ENCODE measurements around the gene FHIT.

Gene FHIT

DNA sequence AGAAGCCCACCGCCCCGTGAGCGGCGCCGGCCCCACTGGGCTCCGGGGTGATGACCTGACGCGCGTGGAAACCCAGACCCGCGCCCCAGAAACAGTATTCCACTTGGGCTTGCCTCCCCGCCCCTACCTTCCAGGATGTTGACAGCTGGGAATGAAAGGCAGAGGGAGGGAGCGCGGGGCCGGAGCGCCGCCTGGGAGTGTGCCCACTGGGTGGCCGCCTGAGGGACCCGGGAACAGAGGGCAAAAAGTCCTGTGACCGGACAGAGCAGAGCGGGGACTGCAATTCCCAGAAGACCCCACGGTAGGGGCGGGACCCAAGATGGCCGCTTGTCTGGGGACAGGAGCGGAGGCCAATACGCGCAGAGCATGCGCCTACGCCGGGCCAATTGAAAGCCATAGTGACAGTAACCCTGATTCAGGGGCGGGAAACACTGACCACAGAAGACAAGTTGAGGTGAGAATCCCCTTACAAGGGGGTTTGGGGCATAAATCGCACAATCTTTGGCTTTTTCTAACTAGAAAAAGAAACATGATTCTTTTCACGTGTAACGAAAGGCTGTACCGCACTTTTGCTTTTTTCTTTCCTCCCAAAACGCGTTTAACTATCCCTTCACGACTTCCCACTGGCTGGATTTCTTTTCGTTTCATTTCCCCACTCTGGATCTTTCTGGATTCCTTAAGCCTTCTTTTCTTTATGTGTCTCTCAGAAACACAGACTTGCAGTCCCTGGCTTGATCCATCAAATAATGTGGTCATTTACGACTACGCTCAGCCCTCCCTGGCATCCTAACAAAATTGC lies at the start of gene FHIT:
FHIT (minus strand) TSS at position 279 of the 799 bp plus-strand sequence.
- no peak for TF ChIP-seq CTCF (conservative IDR thresholded peaks at IDR 0.05; ENCODE audit: low read depth, low read length)
- H3K4me3 ChIP-seq (ENCODE audit: low read depth, low read length), result peak within 1 kb of the TSS; percentile 64
- peak; percentile 96 for DNase-seq (ENCODE audit: low read depth)

DNA sequence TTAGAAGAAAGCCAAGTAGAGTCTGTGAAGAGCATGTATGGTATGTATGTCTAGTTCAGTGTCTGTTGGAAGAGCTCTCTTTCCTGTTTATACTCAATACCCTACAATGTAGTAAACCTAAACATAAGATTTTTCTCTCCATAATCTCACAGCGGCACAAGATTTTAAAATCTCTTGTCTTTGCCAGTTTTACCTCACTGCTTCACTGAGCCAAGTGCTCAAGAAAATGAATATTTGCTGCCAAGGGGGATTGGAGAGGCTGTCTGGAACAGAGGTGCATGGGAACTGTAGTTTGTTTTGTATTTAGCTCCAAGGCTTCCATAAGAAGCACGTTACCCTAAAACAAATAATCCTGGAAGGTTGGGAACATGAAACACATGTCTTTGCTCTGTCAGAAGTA lies 49.5 kb upstream of the FHIT start:
- TF ChIP-seq CTCF (conservative IDR thresholded peaks at IDR 0.05; ENCODE audit: low read depth, low read length), result no peak
- DNase-seq (ENCODE audit: low read depth), result no peak
- H3K4me3 ChIP-seq (ENCODE audit: low read depth, low read length), result no peak overlapping the region

GRCh38 chr3:61300006-61300380 lies 48.7 kb upstream of the FHIT start:
- TF ChIP-seq CTCF (conservative IDR thresholded peaks at IDR 0.05; ENCODE audit: low read depth, low read length), result no peak
- no peak overlapping the region for H3K4me3 ChIP-seq (ENCODE audit: low read depth, low read length)
- no peak for DNase-seq (ENCODE audit: low read depth)

DNA sequence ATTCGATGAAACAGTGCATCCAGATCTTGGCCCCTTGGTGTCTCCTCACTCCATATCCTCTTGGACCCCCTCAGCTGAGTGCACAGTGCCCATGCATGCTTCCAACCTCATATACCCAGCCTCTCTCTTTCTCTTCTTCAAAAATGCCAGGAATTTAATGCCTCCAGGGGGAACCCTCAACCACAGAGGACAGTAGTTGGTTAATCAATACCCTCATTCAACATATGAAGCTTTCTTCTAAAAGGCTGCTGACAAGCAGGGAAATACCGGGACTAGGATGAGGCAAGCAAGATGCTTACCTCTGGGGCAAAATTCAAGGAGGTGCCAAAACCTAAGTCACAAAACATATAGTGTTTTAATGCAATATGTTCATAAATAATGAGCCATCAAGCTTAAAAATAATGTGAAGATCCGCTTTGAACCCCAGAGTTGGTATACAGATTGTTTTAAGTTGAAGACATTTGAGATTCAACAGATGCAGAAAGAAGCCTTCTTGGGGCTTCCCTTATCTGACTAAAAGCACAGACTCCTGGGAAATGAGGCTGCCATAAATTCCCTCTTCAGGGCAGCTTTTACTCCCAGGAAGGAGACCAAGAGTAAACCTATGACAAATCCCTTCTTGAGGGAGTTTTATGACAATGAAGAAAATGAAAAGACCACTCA lies 48.2 kb upstream of the FHIT start:
- DNase-seq (ENCODE audit: low read depth), result no peak
- no peak overlapping the region for H3K4me3 ChIP-seq (ENCODE audit: low read depth, low read length)
- no peak for TF ChIP-seq CTCF (conservative IDR thresholded peaks at IDR 0.05; ENCODE audit: low read depth, low read length)

GRCh38 chr3:61297821-61298220 lies 46.6 kb upstream of the FHIT start:
- TF ChIP-seq CTCF (conservative IDR thresholded peaks at IDR 0.05; ENCODE audit: low read depth, low read length), result no peak
- H3K4me3 ChIP-seq (ENCODE audit: low read depth, low read length), result no peak overlapping the region
- no peak for DNase-seq (ENCODE audit: low read depth)

GRCh38 chr3:61288446-61288845 lies 37.2 kb upstream of the FHIT start:
- TF ChIP-seq CTCF (conservative IDR thresholded peaks at IDR 0.05; ENCODE audit: low read depth, low read length), result no peak
- no peak for DNase-seq (ENCODE audit: low read depth)
- no peak overlapping the region for H3K4me3 ChIP-seq (ENCODE audit: low read depth, low read length)

DNA sequence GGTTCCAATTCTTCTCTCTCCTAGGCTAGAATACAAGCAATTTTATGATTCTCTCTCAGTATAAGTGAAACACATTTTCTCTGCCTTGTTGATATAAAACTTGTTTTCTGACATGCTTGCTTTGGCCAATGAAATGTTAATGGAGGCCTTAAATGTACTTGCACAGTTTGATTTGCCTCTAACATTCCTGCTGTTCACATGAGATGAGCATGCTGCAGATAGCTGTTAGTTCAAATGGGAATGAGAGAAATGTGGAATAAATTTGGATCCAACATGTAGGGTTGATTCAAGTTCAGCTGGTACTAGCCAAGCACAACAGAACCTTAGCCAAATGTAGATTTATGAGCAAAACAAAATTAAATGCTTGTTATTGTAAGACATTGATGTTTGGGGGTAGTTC lies 32.6 kb upstream of the FHIT start:
- no peak for TF ChIP-seq CTCF (conservative IDR thresholded peaks at IDR 0.05; ENCODE audit: low read depth, low read length)
- DNase-seq (ENCODE audit: low read depth), result no peak
- no peak overlapping the region for H3K4me3 ChIP-seq (ENCODE audit: low read depth, low read length)
